ENCODE data around the gene PEX14.

Gene PEX14

DNA sequence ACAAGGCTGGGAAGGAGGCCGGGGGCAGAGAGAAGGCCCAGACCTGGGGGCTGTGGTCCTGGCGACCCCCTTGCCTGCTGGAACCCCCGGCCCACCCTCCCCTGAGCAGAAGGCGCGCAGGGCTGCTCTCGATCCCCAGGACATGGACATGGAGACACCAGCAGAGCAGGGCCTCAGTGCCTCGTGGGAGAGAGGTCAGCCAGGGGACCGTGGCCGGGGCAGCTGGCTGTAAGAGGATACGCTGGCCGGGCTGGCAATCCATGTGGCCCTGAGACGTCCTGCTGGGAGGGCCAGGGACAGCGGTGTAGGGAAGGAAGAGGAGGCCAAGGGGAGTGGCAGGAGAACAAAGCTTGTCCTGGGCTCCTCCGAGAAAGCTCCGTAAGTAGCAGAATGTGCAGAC is 189.5 kb downstream of the PEX14 start:
- H3K4me3 ChIP-seq (ENCODE audit: low read depth, low read length): no peak overlapping the region
- DNase-seq (ENCODE audit: low read depth): no peak
- TF ChIP-seq, protein P1, sequence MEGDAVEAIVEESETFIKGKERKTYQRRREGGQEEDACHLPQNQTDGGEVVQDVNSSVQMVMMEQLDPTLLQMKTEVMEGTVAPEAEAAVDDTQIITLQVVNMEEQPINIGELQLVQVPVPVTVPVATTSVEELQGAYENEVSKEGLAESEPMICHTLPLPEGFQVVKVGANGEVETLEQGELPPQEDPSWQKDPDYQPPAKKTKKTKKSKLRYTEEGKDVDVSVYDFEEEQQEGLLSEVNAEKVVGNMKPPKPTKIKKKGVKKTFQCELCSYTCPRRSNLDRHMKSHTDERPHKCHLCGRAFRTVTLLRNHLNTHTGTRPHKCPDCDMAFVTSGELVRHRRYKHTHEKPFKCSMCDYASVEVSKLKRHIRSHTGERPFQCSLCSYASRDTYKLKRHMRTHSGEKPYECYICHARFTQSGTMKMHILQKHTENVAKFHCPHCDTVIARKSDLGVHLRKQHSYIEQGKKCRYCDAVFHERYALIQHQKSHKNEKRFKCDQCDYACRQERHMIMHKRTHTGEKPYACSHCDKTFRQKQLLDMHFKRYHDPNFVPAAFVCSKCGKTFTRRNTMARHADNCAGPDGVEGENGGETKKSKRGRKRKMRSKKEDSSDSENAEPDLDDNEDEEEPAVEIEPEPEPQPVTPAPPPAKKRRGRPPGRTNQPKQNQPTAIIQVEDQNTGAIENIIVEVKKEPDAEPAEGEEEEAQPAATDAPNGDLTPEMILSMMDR (conservative IDR thresholded peaks at IDR 0.05; ENCODE audit: low read depth, low read length): no peak

DNA sequence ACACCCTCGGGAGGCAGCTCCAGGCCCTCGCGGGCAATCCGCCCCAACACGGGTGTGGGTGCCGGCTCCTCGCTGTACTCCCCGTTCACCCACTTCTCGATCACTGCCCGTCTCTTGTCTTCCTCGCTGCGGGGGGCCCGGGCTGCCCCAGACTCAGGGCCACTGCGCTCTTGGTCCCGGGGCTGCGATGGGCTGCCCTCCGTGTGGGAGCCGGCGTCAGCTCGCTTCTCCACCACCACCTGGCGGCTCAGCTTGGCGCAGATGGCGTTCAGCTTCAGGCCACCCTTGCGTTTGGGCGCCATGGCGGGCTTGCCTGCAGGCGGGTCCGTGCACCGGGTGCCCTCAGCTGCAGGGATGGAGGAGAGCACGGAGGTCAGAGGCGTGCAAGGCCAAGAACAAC is 190.5 kb downstream of the PEX14 start:
- DNase-seq (ENCODE audit: low read depth): no peak
- TF ChIP-seq, protein P1 (conservative IDR thresholded peaks at IDR 0.05; ENCODE audit: low read depth, low read length): no peak
- no peak overlapping the region for H3K4me3 ChIP-seq (ENCODE audit: low read depth, low read length)

DNA sequence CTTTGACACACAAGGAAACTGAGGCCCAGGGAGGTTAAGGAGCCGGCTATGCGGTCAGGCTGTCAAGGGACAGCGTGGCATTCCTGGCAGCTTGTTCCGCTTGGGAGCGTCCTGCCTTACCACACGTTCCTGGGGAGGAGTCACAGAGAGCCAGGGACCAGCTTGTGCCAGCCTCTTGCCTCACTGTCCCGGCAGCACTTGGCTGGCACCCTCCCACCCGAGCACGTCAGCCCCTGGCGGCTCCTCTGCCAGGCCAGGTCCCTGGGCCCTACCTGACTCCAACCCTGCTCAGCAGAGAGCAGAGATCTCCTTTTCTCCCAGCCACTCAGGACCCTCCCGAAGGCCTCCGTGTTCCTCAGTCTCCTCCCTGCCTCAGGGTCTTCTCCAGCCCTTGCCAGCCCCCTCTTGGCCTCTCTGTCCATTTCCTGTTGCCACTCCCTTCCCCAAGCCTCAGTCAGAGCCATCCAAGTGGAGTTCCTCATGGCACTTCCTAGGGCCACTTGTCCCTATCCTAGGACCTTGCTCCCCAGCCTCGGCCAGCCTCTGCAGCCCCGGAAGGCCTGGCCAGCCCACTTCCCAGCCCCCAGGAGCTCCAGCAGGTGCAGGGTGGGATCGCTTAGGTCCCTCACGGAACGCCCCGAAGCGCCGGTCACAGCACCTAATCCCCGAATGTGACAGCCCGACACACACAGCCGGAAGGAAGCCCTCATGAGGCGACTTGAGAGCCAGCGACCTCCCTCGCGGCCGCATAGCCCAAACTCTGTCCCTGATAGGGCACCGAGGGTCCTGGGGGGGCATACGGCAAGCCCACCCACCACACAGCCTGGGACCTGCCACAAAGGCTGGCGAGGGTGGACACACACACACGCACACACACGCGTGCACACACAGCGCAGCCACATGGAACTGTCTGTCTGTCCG is 191.4 kb downstream of the PEX14 start:
- H3K4me3 ChIP-seq (ENCODE audit: low read depth, low read length): no peak overlapping the region
- DNase-seq (ENCODE audit: low read depth): no peak
- TF ChIP-seq, protein P1 (conservative IDR thresholded peaks at IDR 0.05; ENCODE audit: low read depth, low read length): no peak

DNA sequence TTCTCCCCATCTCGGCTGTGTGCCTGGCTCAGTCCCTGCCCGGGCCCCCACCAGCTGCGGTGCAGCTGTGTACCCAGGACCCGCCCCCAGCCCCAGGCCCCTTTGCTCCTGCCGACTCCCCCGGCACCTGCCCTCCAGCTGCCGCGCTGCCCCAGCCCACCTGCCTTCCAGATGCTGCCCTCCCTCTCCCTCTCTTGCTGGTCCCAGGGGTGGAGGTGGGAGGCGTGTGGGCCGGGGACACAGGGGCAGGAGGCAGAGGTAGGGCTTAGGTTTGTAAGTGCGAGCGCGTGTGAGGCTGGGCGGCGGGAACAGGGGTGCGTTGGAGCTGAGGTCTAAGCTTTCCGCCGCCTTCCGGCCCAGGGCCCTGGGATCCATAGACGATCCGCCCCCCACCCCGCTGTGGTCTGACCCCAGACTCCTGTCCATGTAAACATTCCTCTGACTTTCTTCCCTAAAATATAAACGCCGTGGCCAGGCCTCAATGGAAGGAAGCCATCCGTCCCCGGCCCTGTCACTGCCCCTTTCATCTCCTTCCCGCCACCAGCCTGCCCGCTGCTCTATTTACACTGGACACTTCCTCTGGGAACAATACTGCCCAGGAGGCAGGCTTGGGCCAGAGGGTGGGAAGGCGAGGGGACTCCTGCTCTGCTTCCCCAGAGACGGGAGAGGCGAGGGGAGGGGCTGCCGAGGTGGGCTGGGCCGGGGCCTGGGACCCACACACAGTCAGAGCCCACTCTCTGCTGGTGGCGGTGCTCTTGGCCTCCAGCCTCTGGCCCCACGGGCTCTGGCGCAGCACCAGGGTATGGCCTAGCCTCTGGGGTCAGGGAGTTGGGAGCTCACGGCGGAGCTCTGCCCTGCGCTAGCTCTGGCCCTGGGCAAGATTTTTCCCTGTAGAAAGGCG is 193.4 kb downstream of the PEX14 start:
- DNase-seq (ENCODE audit: low read depth): no peak
- H3K4me3 ChIP-seq (ENCODE audit: low read depth, low read length): no peak overlapping the region
- TF ChIP-seq, protein P1 (conservative IDR thresholded peaks at IDR 0.05; ENCODE audit: low read depth, low read length): no peak

DNA sequence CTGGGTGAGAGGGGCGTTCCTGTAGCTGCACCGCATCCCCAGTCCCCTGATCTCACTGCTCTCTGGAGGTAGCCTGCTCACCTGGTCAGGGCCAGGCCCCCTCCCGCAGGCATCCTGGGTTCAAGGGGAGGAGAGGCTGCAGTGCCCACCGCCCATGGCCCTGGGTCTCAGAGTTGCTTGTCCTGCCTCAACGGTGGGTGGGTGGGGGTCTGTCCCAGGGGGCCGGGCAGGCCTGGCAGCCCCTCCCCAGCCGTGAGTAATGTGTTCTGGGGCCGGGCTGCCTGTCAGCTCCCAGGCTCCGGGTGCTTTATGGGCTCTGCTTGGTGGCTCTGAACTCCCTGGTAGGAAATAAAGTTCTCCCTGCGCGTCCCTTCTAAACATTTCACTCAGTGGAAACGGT is 194.8 kb downstream of the PEX14 start:
- no peak for DNase-seq (ENCODE audit: low read depth)
- H3K4me3 ChIP-seq (ENCODE audit: low read depth, low read length): no peak overlapping the region
- TF ChIP-seq, protein P1 (conservative IDR thresholded peaks at IDR 0.05; ENCODE audit: low read depth, low read length): no peak

DNA sequence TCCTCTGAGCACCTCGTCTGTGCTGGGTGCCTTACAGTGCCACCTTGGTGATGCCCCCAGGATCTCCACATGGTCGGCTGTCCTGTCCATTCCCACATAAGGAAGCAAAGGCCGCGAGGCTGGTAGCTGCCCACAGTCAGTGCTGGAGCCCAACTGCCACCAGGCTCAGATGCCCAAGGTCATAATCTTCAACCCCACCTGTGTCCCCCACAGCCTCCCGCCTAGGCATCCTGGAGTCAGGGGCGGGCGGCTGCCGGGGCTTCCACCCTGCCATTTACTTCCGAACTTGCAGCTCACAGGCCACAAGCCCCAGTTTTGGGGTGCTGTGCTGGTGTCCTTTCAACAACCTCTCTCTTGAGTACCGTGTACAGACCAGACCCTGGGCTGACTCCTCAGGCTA is 195.4 kb downstream of the PEX14 start:
- H3K4me3 ChIP-seq (ENCODE audit: low read depth, low read length): no peak overlapping the region
- no peak for DNase-seq (ENCODE audit: low read depth)
- TF ChIP-seq, protein P1 (conservative IDR thresholded peaks at IDR 0.05; ENCODE audit: low read depth, low read length): no peak

Measured in choroid plexus epithelial cell (primary cell).